Activated T-cell treated with anti-CD3 and anti-CD28 coated beads, Interleukin-2, amount 50 U/mL, for 1 hour (primary cell): ENCODE data around the gene CLCF1.

Experiments used
- DNase-seq: peaks from one replicate; pipeline ENCODE4 v3.0.0-alpha.2; 2020

Gene CLCF1

GRCh38 chr11:67372993-67373647 lies at the start of gene CLCF1:
CLCF1 (minus strand) TSS chr11:67373598; CDS start chr11:67373539, 59 bp downstream.
- peak; percentile 64 for DNase-seq

GRCh38 chr11:67422891-67423290 lies 49.5 kb upstream of the CLCF1 start:
- DNase-seq = no peak

GRCh38 chr11:67421430-67422031 lies 48.1 kb upstream of the CLCF1 start:
- DNase-seq = no peak

GRCh38 chr11:67420646-67421429 lies 47.4 kb upstream of the CLCF1 start:
- peak; percentile 100 for DNase-seq

GRCh38 chr11:67420147-67420645 lies 46.8 kb upstream of the CLCF1 start:
- peak; percentile 35 for DNase-seq

GRCh38 chr11:67419325-67420049 lies 46.1 kb upstream of the CLCF1 start:
- DNase-seq = peak; percentile 28

- peak; percentile 62 for DNase-seq
Observed at GRCh38 chr11:67418476-67419281, 45.3 kb upstream of the CLCF1 start.

- DNase-seq = peak; percentile 35
Observed at GRCh38 chr11:67417425-67417824, 44.0 kb upstream of the CLCF1 start.

GRCh38 chr11:67416416-67417335 lies 43.3 kb upstream of the CLCF1 start:
- DNase-seq = peak; percentile 83

- DNase-seq = peak; percentile 39
Observed at GRCh38 chr11:67415501-67416304, 42.3 kb upstream of the CLCF1 start, which contains the start of gene CARNS1. CARNS1 (plus strand) TSS chr11:67415678; CDS start chr11:67416200, 522 bp downstream.

- DNase-seq = no peak
Observed at GRCh38 chr11:67413266-67413849, 40.0 kb upstream of the CLCF1 start.

- no peak for DNase-seq
Observed at GRCh38 chr11:67412495-67413179, 39.2 kb upstream of the CLCF1 start.

- no peak for DNase-seq
Observed at GRCh38 chr11:67411785-67412152, 38.4 kb upstream of the CLCF1 start.

GRCh38 chr11:67410984-67411784 lies 37.8 kb upstream of the CLCF1 start:
- DNase-seq = no peak

- DNase-seq = no peak
Observed at GRCh38 chr11:67410369-67410831, 37.0 kb upstream of the CLCF1 start.

GRCh38 chr11:67409781-67410368 lies 36.5 kb upstream of the CLCF1 start:
- peak; percentile 34 for DNase-seq

GRCh38 chr11:67409261-67409666 lies 35.9 kb upstream of the CLCF1 start:
- peak; percentile 68 for DNase-seq
